AG04449 (cell line): Measurements from ENCODE around the gene PLPP7.
"Not testable (repeated sequence)": the region's sequence is repeated elsewhere in the genome, so short reads cannot be mapped to it uniquely, and the experiment has no call there.

Source experiments
- CTCF ChIA-PET: fragments of 350-600 bp; formaldehyde crosslinking; extraction: SDS; loops from one replicate; lab custom pipeline; 2021; ENCODE audit warnings: antibody characterized with exemption; lab: Yijun Ruan, JAX
- POLR2A ChIA-PET: fragments of 400-600, 350-600 bp; formaldehyde crosslinking; extraction: SDS; loops from one replicate; lab custom pipeline; 2020; ENCODE audit warnings: antibody characterized with exemption, inconsistent platforms; lab: Yijun Ruan, JAX
- DNase-seq: peaks from one replicate; pipeline ENCODE4 v3.0.0-alpha.2; 2010; ENCODE audit warnings: low read depth, low spot score
- H3K4me3 ChIP-seq: 2 replicates; pipeline ENCODE4 v1.5.1; 2011; ENCODE audit warnings: low read depth, mild to moderate bottlenecking, control low read depth, low read length
- CTCF ChIP-seq: IDR thresholded peaks from one replicate; pipeline ENCODE4 v1.5.1; 2011; ENCODE audit warnings: mild to moderate bottlenecking, moderate library complexity, low read length, control low read depth, inconsistent platforms; ENCODE audit not compliant: insufficient read depth; ENCODE audit errors: missing control alignments

PLPP7 gene

GRCh38 chr9:131289301-131290035 lies at the start of gene PLPP7:
Gene PLPP7, plus strand, starts transcription at chr9:131289723. Its CDS starts 275 bp downstream, at chr9:131289998.
- ChIA-PET POLR2A (no interaction called here), CTCF (interaction anchor here (1.1 to 1.6 kb wide), 3 partner anchors 10 to 47 kb away, joined by 3 to 5 read pairs (median 3); no protein-coding TSS in a partner anchor)
- DNase-seq = no peak
- peak within 1 kb of the TSS; percentile 38 for H3K4me3 ChIP-seq
- no peak for TF ChIP-seq CTCF

- CTCF ChIA-PET = no interaction called here
- H3K4me3 ChIP-seq = no peak overlapping the region
- POLR2A ChIA-PET = interaction anchor here (0.7 kb wide), 1 partner anchor 10 kb away, joined by 3 read pairs; no protein-coding TSS in a partner anchor
- no peak for DNase-seq
- TF ChIP-seq CTCF = no peak
Observed at GRCh38 chr9:131240047-131240921, 49.2 kb upstream of the PLPP7 start.

- H3K4me3 ChIP-seq, CTCF ChIA-PET, POLR2A ChIA-PET, DNase-seq: not testable (repeated sequence)
Observed at GRCh38 chr9:131244331-131244730, 45.2 kb upstream of the PLPP7 start.

GRCh38 chr9:131246618-131247017 lies 42.9 kb upstream of the PLPP7 start:
- POLR2A ChIA-PET = no interaction called here

GRCh38 chr9:131252120-131252519 lies 37.4 kb upstream of the PLPP7 start:
- no peak overlapping the region for H3K4me3 ChIP-seq
- DNase-seq = no peak
- ChIA-PET POLR2A (no interaction called here), CTCF (interaction anchor here (1.4 kb wide), 1 partner anchor 14 kb away, joined by 3 read pairs; no protein-coding TSS in a partner anchor)
- no peak for TF ChIP-seq CTCF

More at GRCh38 chr9:131246618-131247017, 42.9 kb upstream of the PLPP7 start:
- DNase-seq = no peak
- TF ChIP-seq CTCF = no peak
- CTCF ChIA-PET = interaction anchor here (1.0 to 1.4 kb wide), 3 partner anchors 8 to 69 kb away, joined by 3 to 4 read pairs (median 4); no protein-coding TSS in a partner anchor
- H3K4me3 ChIP-seq = no peak overlapping the region

- ChIA-PET CTCF (interaction anchor here (1.0 to 1.2 kb wide), 2 partner anchors 8 to 10 kb away, joined by 3 to 4 read pairs; no protein-coding TSS in a partner anchor), POLR2A (interaction anchor here (0.6 to 0.7 kb wide), 2 partner anchors 74 to 169 kb away, joined by 3 read pairs; no protein-coding TSS in a partner anchor)
- H3K4me3 ChIP-seq = no peak overlapping the region
- TF ChIP-seq CTCF = no peak
- DNase-seq = no peak
Observed at GRCh38 chr9:131253891-131254491, 35.5 kb upstream of the PLPP7 start.
